NCI-H1092 (cell line): ENCODE results near the gene NAT14.

Source experiments
- DNase-seq: peaks from one replicate; lab custom pipeline; 2025; lab: John Stamatoyannopoulos, UW

NAT14 gene

GRCh38 chr19:55536366-55536765 lies 51.4 kb downstream of the NAT14 start:
- no peak for DNase-seq
